SK-N-SH (cell line): Measurements from ENCODE around the gene SIRPA. TPM values are rescaled to one million over a fixed set of nuclear protein-coding genes. Genes with fewer than 3 reads are reported as not detected.

Source experiments
- CTCF ChIA-PET: fragments of 300-600, 350-600 bp; formaldehyde crosslinking; extraction: SDS; loops from one replicate; lab custom pipeline; 2021; lab: Yijun Ruan, JAX
- POLR2A ChIA-PET: fragments of 350-600 bp; sonication (Branson Sonifier 250); formaldehyde crosslinking; extraction: SDS; loops from one replicate; lab custom pipeline; 2020; ENCODE audit warnings: antibody characterized with exemption, inconsistent platforms; lab: Yijun Ruan, JAX
- DNase-seq: peaks from one replicate; pipeline ENCODE4 v3.0.0; 2012
- H2AFZ ChIP-seq: fragments of 200-600 bp; sonication (generic); 2 replicates; pipeline ENCODE4 v1.8.1; 2016; ENCODE audit warnings: antibody characterized with exemption, mild to moderate bottlenecking, low read depth
- H3F3A ChIP-seq: fragments of 200-600 bp; sonication (generic); replicated peaks from 2 replicates; pipeline ENCODE3; 2016; ENCODE audit warnings: antibody characterized with exemption, mild to moderate bottlenecking; ENCODE audit not compliant: insufficient read depth
- H3K27ac ChIP-seq, 2 experiments: fragments of 200-500 bp in 1 of 2; fragments of 200-600 bp in 1 of 2; sonication (Bioruptor generic) in 1 of 2; sonication (generic), shearing (Covaris generic) in 1 of 2; 2 replicates each; pipeline versions ENCODE4 v1.5.1 to v1.6.1; 2014 to 2016; ENCODE audit warnings: low read depth in 2 of 2, inconsistent platforms in 1 of 2, low read length in 1 of 2, mild to moderate bottlenecking in 1 of 2, mixed read lengths in 1 of 2
- H3K27me3 ChIP-seq: fragments of 200-600 bp; sonication (generic), shearing (Covaris generic); 2 replicates; pipeline ENCODE4 v1.6.1; 2016; ENCODE audit warnings: mixed run types; ENCODE audit not compliant: insufficient read depth
- H3K36me3 ChIP-seq, 2 experiments: fragments of 200-500 bp in 1 of 2; fragments of 200-600 bp in 1 of 2; sonication (Bioruptor generic) in 1 of 2; sonication (generic) in 1 of 2; replicated peaks in 1 of 2; 2 replicates each; pipeline versions ENCODE3 to v1.5.1; 2014 to 2016; ENCODE audit warnings: low read length in 1 of 2, mild to moderate bottlenecking in 1 of 2; ENCODE audit not compliant: insufficient read depth in 2 of 2, control insufficient read depth in 1 of 2
- H3K4me1 ChIP-seq, 2 experiments: fragments of 200-500 bp in 1 of 2; fragments of 200-600 bp in 1 of 2; sonication (Bioruptor generic) in 1 of 2; sonication (generic), shearing (Covaris generic) in 1 of 2; 2 replicates each; pipeline versions ENCODE4 v1.5.1 to v1.6.1; 2014 to 2016; ENCODE audit warnings: low read depth in 1 of 2, low read length in 1 of 2, mixed run types in 1 of 2; ENCODE audit not compliant: insufficient read depth in 2 of 2, control insufficient read depth in 1 of 2
- H3K4me2 ChIP-seq: fragments of 200-600 bp; sonication (generic), shearing (Covaris generic); 2 replicates; pipeline ENCODE4 v1.6.1; 2017; ENCODE audit warnings: mixed run types
- H3K4me3 ChIP-seq, 2 experiments: fragments of 200-500 bp in 1 of 2; fragments of 200-600 bp in 1 of 2; sonication (Bioruptor generic) in 1 of 2; sonication (generic), shearing (Covaris generic) in 1 of 2; 2 replicates each; pipeline versions ENCODE4 v1.5.1 to v1.8.1; 2014 to 2016; ENCODE audit warnings: low read depth in 2 of 2, inconsistent platforms in 1 of 2, low read length in 1 of 2, mild to moderate bottlenecking in 1 of 2, mixed read lengths in 1 of 2, moderate library complexity in 1 of 2
- H3K79me2 ChIP-seq: fragments of 200-600 bp; sonication (generic); 2 replicates; pipeline ENCODE4 v1.8.1; 2017; ENCODE audit warnings: mild to moderate bottlenecking; ENCODE audit not compliant: insufficient read depth
- H3K9ac ChIP-seq: fragments of 200-600 bp; sonication (generic); 2 replicates; pipeline ENCODE4 v1.6.1; 2017; ENCODE audit warnings: mixed run types
- H3K9me2 ChIP-seq: fragments of 200-600 bp; sonication (generic); 2 replicates; pipeline ENCODE4 v1.6.1; 2017; ENCODE audit warnings: mixed run types
- H3K9me3 ChIP-seq: fragments of 200-600 bp; sonication (generic); 2 replicates; pipeline ENCODE4 v1.6.1; 2017; ENCODE audit warnings: mixed run types, mild to moderate bottlenecking, moderate library complexity
- H4K20me1 ChIP-seq: fragments of 200-600 bp; sonication (generic); 2 replicates; pipeline ENCODE4 v1.6.1; 2017; ENCODE audit warnings: mild to moderate bottlenecking, mixed run types; ENCODE audit not compliant: insufficient read depth
- ELF1 ChIP-seq: IDR thresholded peaks from 2 replicates; pipeline ENCODE4 v1.4.0; 2012
- EP300 ChIP-seq, 2 experiments: IDR thresholded peaks; 2 replicates each; pipeline versions ENCODE4 v1.4.0 to v1.6.1; 2012; ENCODE audit warnings: borderline replicate concordance in 1 of 2, low read depth in 1 of 2, low read length in 1 of 2
- EZH2phosphoT487 ChIP-seq: fragments of 200-600 bp; sonication (generic); IDR thresholded peaks from 2 replicates; pipeline ENCODE4 v1.6.1; 2017; ENCODE audit warnings: low read depth, mixed run types, mild to moderate bottlenecking, antibody characterized with exemption, moderate library complexity, borderline replicate concordance
- FOSL2 ChIP-seq: IDR thresholded peaks from 2 replicates; pipeline ENCODE4 v1.4.0; 2012; ENCODE audit warnings: low read depth, mild to moderate bottlenecking, moderate library complexity, borderline replicate concordance
- GATA2 ChIP-seq: sonication (generic); formaldehyde crosslinking; IDR thresholded peaks from 2 replicates; pipeline ENCODE4 v1.5.0; 2020; ENCODE audit warnings: mild to moderate bottlenecking, missing genetic modification reagents
- MEF2A ChIP-seq: IDR thresholded peaks from 2 replicates; pipeline ENCODE4 v1.4.0; 2012; ENCODE audit warnings: low read depth, borderline replicate concordance
- MXI1 ChIP-seq: IDR thresholded peaks from 2 replicates; pipeline ENCODE4 v1.6.1; 2012; ENCODE audit warnings: mild to moderate bottlenecking, low read depth, low read length, improper control_type of control experiment
- PBX3 ChIP-seq: IDR thresholded peaks from 2 replicates; pipeline ENCODE4; 2012
- POLR2AphosphoS5 ChIP-seq: IDR thresholded peaks from 2 replicates; pipeline ENCODE4 v1.6.1; 2012; ENCODE audit warnings: low read depth, low read length
- RCOR1 ChIP-seq: fragments of 150-350 bp; IDR thresholded peaks from 2 replicates; pipeline ENCODE4 v1.6.1; 2017; ENCODE audit warnings: antibody characterized with exemption, low read length
- RXRA ChIP-seq: IDR thresholded peaks from 2 replicates; pipeline ENCODE4 v1.4.0; 2012; ENCODE audit warnings: low read depth, mild to moderate bottlenecking, borderline replicate concordance
- SIN3A ChIP-seq: IDR thresholded peaks from 2 replicates; pipeline ENCODE4 v1.6.1; 2012; ENCODE audit warnings: low read depth, mild to moderate bottlenecking, low read length, moderate library complexity, borderline replicate concordance
- TAF1 ChIP-seq: IDR thresholded peaks from 2 replicates; pipeline ENCODE4 v1.6.1; 2012; ENCODE audit warnings: low read depth, mild to moderate bottlenecking, low read length, moderate library complexity, borderline replicate concordance
- TEAD4 ChIP-seq: IDR thresholded peaks from 2 replicates; pipeline ENCODE4 v1.4.0; 2012; ENCODE audit warnings: mild to moderate bottlenecking, borderline replicate concordance; ENCODE audit not compliant: insufficient read depth
- USF2 ChIP-seq: fragments of 150-350 bp; IDR thresholded peaks from 2 replicates; pipeline ENCODE4 v1.6.1; 2017; ENCODE audit warnings: antibody characterized with exemption, low read length, low read depth, borderline replicate concordance
- YY1 ChIP-seq: IDR thresholded peaks from 2 replicates; pipeline ENCODE4 v1.4.0; 2012; ENCODE audit warnings: low read depth, mild to moderate bottlenecking
- whole genome bisulfite sequencing: methylation state at CpG from one replicate; pipeline ENCODE4 v1.1.6; 2017; ENCODE audit warnings: low lambda C conversion rate; 5-methylcytosine and 5-hydroxymethylcytosine counted together
- polyA plus RNA-seq, 3 experiments: library from polyadenylated mRNA; depleted of rRNA; stranded (reverse); fragments of >200 nt; gene quantifications; 2 replicates each; pipeline ENCODE4 v1.2.3, GENCODE V29; 2012
- TF ChIP-seq, protein P1 (sequence below): fragments of 150-350 bp; IDR thresholded peaks from 2 replicates; pipeline ENCODE4 v1.6.1; 2016; ENCODE audit warnings: mild to moderate bottlenecking, low read depth, low read length
- TF ChIP-seq, protein P2 (sequence below): IDR thresholded peaks from 2 replicates; pipeline ENCODE4 v1.4.0; 2012; ENCODE audit warnings: low read depth, borderline replicate concordance
- TF ChIP-seq, protein P3 (sequence below): IDR thresholded peaks from 2 replicates; pipeline ENCODE4 v1.6.1; 2012; ENCODE audit warnings: mild to moderate bottlenecking, low read depth, low read length, moderate library complexity
- TF ChIP-seq, protein P4 (sequence below): fragments of 200-600 bp; sonication (generic); IDR thresholded peaks from 2 replicates; pipeline ENCODE4 v1.6.1; 2017; ENCODE audit warnings: antibody characterized with exemption, mild to moderate bottlenecking, moderate library complexity

Gene SIRPA
- polyA plus RNA-seq, 1 of the 3 experiments (the other 2 are of a cell fraction), result 9.1 TPM

DNA sequence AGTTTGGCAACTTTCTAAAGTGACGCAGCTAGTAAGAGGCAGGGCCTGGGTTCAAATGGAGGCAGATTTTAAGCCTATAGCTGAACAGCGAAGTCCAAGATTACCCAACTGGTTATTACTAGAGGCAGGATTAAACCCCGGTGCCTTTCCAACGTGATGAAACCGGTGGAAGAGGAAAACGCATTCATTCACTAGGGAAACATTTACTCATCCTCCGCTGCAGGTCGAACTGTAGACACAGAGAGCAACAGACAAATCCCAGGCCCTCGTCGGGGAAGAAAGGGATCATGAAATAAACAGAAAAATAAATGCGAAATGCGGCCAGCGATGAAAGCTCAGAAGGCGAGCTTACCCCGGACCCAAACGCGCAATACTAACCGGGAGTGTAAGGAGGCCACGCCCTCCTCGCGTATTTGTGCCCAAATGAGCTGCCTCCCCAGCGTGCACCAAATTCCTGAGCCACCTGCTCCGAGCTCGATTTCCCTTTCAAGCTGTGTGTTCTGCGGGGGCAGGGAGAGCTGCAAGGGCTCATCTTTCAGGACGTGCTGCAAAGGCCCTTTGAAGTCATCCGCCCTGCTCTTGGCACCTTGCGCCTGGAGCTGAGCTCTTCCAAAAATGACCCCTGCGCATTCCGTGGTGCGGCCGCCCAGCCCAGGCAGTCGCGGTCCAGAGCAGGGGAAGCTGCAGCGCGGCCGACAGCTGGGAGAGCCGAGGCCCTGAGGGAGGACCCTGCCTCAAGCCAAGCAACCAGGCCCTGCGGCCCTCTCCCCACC lies 51.7 kb downstream of the SIRPA start:
- TF ChIP-seq POLR2AphosphoS5, result no peak
- no peak for TF ChIP-seq YY1
- TF ChIP-seq RCOR1, result no peak
- TF ChIP-seq GATA2 (CRISPR knock-in tag), result no peak
- TF ChIP-seq, protein P1, sequence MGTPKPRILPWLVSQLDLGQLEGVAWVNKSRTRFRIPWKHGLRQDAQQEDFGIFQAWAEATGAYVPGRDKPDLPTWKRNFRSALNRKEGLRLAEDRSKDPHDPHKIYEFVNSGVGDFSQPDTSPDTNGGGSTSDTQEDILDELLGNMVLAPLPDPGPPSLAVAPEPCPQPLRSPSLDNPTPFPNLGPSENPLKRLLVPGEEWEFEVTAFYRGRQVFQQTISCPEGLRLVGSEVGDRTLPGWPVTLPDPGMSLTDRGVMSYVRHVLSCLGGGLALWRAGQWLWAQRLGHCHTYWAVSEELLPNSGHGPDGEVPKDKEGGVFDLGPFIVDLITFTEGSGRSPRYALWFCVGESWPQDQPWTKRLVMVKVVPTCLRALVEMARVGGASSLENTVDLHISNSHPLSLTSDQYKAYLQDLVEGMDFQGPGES, result no peak
- no peak for TF ChIP-seq PBX3
- no peak for TF ChIP-seq USF2
- TF ChIP-seq ELF1, result no peak
- TF ChIP-seq, protein P2, sequence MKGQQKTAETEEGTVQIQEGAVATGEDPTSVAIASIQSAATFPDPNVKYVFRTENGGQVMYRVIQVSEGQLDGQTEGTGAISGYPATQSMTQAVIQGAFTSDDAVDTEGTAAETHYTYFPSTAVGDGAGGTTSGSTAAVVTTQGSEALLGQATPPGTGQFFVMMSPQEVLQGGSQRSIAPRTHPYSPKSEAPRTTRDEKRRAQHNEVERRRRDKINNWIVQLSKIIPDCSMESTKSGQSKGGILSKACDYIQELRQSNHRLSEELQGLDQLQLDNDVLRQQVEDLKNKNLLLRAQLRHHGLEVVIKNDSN, result no peak
- TF ChIP-seq EP300 (IDR thresholded peaks at IDR 0.05; ENCODE audit: borderline replicate concordance in 1 of 2, low read depth in 1 of 2, low read length in 1 of 2), result no peak
- no peak for TF ChIP-seq TEAD4
- no peak for TF ChIP-seq MXI1
- TF ChIP-seq, protein P3, sequence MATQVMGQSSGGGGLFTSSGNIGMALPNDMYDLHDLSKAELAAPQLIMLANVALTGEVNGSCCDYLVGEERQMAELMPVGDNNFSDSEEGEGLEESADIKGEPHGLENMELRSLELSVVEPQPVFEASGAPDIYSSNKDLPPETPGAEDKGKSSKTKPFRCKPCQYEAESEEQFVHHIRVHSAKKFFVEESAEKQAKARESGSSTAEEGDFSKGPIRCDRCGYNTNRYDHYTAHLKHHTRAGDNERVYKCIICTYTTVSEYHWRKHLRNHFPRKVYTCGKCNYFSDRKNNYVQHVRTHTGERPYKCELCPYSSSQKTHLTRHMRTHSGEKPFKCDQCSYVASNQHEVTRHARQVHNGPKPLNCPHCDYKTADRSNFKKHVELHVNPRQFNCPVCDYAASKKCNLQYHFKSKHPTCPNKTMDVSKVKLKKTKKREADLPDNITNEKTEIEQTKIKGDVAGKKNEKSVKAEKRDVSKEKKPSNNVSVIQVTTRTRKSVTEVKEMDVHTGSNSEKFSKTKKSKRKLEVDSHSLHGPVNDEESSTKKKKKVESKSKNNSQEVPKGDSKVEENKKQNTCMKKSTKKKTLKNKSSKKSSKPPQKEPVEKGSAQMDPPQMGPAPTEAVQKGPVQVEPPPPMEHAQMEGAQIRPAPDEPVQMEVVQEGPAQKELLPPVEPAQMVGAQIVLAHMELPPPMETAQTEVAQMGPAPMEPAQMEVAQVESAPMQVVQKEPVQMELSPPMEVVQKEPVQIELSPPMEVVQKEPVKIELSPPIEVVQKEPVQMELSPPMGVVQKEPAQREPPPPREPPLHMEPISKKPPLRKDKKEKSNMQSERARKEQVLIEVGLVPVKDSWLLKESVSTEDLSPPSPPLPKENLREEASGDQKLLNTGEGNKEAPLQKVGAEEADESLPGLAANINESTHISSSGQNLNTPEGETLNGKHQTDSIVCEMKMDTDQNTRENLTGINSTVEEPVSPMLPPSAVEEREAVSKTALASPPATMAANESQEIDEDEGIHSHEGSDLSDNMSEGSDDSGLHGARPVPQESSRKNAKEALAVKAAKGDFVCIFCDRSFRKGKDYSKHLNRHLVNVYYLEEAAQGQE, result no peak
- TF ChIP-seq EZH2phosphoT487, result no peak
- TF ChIP-seq SIN3A, result no peak
- no peak for TF ChIP-seq MEF2A
- TF ChIP-seq TAF1, result no peak
- TF ChIP-seq RXRA, result no peak
- TF ChIP-seq FOSL2, result no peak
- TF ChIP-seq, protein P4, sequence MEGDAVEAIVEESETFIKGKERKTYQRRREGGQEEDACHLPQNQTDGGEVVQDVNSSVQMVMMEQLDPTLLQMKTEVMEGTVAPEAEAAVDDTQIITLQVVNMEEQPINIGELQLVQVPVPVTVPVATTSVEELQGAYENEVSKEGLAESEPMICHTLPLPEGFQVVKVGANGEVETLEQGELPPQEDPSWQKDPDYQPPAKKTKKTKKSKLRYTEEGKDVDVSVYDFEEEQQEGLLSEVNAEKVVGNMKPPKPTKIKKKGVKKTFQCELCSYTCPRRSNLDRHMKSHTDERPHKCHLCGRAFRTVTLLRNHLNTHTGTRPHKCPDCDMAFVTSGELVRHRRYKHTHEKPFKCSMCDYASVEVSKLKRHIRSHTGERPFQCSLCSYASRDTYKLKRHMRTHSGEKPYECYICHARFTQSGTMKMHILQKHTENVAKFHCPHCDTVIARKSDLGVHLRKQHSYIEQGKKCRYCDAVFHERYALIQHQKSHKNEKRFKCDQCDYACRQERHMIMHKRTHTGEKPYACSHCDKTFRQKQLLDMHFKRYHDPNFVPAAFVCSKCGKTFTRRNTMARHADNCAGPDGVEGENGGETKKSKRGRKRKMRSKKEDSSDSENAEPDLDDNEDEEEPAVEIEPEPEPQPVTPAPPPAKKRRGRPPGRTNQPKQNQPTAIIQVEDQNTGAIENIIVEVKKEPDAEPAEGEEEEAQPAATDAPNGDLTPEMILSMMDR, result no peak
- no peaks in the 10 kb centered on the region for H3K9me2 ChIP-seq
- no peak overlapping the region for H3K9ac ChIP-seq
- CTCF ChIA-PET, result interaction anchor here (0.7 to 1.5 kb wide), 3 partner anchors 18 to 183 kb away, joined by 3 to 4 read pairs (median 3); no protein-coding TSS in a partner anchor
- H3K27ac ChIP-seq, result no peak overlapping the region
- no peak for DNase-seq
- 82% methylated on average over 28 of the region's 39 CpGs for WGBS
- no peaks in the 10 kb centered on the region for H3F3A ChIP-seq
- POLR2A ChIA-PET, result no interaction called here
- H3K36me3 ChIP-seq, result no peaks in the 10 kb centered on the region
- H4K20me1 ChIP-seq, result no peaks in the 10 kb centered on the region
- no peak overlapping the region for H2AFZ ChIP-seq
- no peaks in the 10 kb centered on the region for H3K9me3 ChIP-seq
- H3K4me3 ChIP-seq, result no peak overlapping the region
- H3K27me3 ChIP-seq, result no peaks in the 10 kb centered on the region; the same call in 1 of the 2 replicates
- no peaks in the 10 kb centered on the region for H3K79me2 ChIP-seq
- peaks cover 9 to 12% of the 10 kb centered on the region in 2 experiments; a peak in 2 of 4 replicates for H3K4me1 ChIP-seq
- H3K4me2 ChIP-seq, result no peak overlapping the region
